Osteoblast (primary cell): ENCODE data around the gene ATP6V1C2. TPM values are rescaled to one million over a fixed set of nuclear protein-coding genes. Genes with fewer than 3 reads are reported as not detected.
"Not testable (repeated sequence)": the region's sequence is repeated elsewhere in the genome, so short reads cannot be mapped to it uniquely, and the experiment has no call there.

Experiments used
- DNase-seq: peaks from one replicate; pipeline ENCODE4 v3.0.0; 2011; ENCODE audit warnings: low spot score, mixed read lengths; ENCODE audit not compliant: insufficient read length; ENCODE audit errors: missing footprints
- H2AFZ ChIP-seq: 2 replicates; pipeline ENCODE4 v1.6.0; 2011; ENCODE audit warnings: mild to moderate bottlenecking, low read length
- H3K27ac ChIP-seq: 2 replicates; pipeline ENCODE4 v1.5.1; 2011; ENCODE audit warnings: mild to moderate bottlenecking, low read depth, low read length, moderate library complexity
- H3K27me3 ChIP-seq: 2 replicates; pipeline ENCODE4 v1.6.0; 2012; ENCODE audit warnings: mild to moderate bottlenecking, control low read depth, inconsistent platforms, low read length, moderate library complexity; ENCODE audit not compliant: insufficient read depth
- H3K36me3 ChIP-seq: 2 replicates; pipeline ENCODE4 v1.5.1; 2011; ENCODE audit warnings: mild to moderate bottlenecking, low read length, control low read depth, moderate library complexity; ENCODE audit not compliant: insufficient read depth
- H3K4me1 ChIP-seq: 2 replicates; pipeline ENCODE4 v1.5.1; 2011; ENCODE audit warnings: mild to moderate bottlenecking, low read length, control low read depth, moderate library complexity; ENCODE audit not compliant: insufficient read depth
- H3K4me2 ChIP-seq: 2 replicates; pipeline ENCODE4 v1.6.0; 2011; ENCODE audit warnings: mild to moderate bottlenecking, low read length; ENCODE audit not compliant: insufficient read depth
- H3K4me3 ChIP-seq: fragments of 200-600 bp; sonication (generic); 3 replicates; pipeline ENCODE4 v1.5.1; 2012; ENCODE audit warnings: mild to moderate bottlenecking, low read length, inconsistent platforms; ENCODE audit not compliant: insufficient read depth
- H3K79me2 ChIP-seq: 2 replicates; pipeline ENCODE4 v1.6.0; 2012; ENCODE audit warnings: mild to moderate bottlenecking, low read length, control low read depth, inconsistent platforms; ENCODE audit not compliant: insufficient read depth
- H3K9me3 ChIP-seq: 2 replicates; pipeline ENCODE4 v1.5.1; 2011; ENCODE audit warnings: low read depth, low read length, control low read depth
- H4K20me1 ChIP-seq: 2 replicates; pipeline ENCODE4 v1.6.0; 2012; ENCODE audit warnings: mild to moderate bottlenecking, low read length, control low read depth; ENCODE audit not compliant: insufficient read depth
- CTCF ChIP-seq: IDR thresholded peaks from 2 replicates; pipeline ENCODE4 v1.5.1; 2011; ENCODE audit warnings: mild to moderate bottlenecking, low read depth, low read length, moderate library complexity; ENCODE audit errors: extremely low read depth
- total RNA-seq: library from RNA; depleted of rRNA; stranded (reverse); fragments of >200 nt; gene quantifications from 2 replicates; pipeline ENCODE4 v1.2.3, GENCODE V29; 2012

ATP6V1C2 gene
- total RNA-seq, 1 donor: under 0.01 TPM

GRCh38 chr2:10812362-10813162 is 91.1 kb downstream of the ATP6V1C2 start, which contains the start of gene PDIA6:
PDIA6 (minus strand) TSS chr2:10812785; CDS start chr2:10812696, 89 bp downstream.
- H3K36me3 ChIP-seq: no peaks in the 10 kb centered on the region
- peaks cover 25% of the 10 kb centered on the region for H3K4me1 ChIP-seq
- peaks cover 49% of the 10 kb centered on the region for H3K79me2 ChIP-seq
- peak within 1 kb of the TSS; percentile 70 for H2AFZ ChIP-seq
- H3K27me3 ChIP-seq: peaks cover 11% of the 10 kb centered on the region
- DNase-seq: peak; percentile 99
- H4K20me1 ChIP-seq: peaks cover 35% of the 10 kb centered on the region
- peak within 1 kb of the TSS; percentile 86 for H3K4me3 ChIP-seq
- peak within 1 kb of the TSS; percentile 69 for H3K27ac ChIP-seq
- peak within 1 kb of the TSS; percentile 97 for H3K4me2 ChIP-seq
- no peak for TF ChIP-seq CTCF
- no peaks in the 10 kb centered on the region for H3K9me3 ChIP-seq

- peaks cover 40% of the 10 kb centered on the region for H3K79me2 ChIP-seq
- DNase-seq, H3K36me3 ChIP-seq, H3K9me3 ChIP-seq, H3K27ac ChIP-seq: not testable (repeated sequence)
- peaks cover 17% of the 10 kb centered on the region for H3K27me3 ChIP-seq
- peaks cover 26% of the 10 kb centered on the region for H4K20me1 ChIP-seq
- H3K4me2 ChIP-seq: peak overlapping the region; percentile 81
- H3K4me3 ChIP-seq: peak overlapping the region; percentile 86
- peak overlapping the region; percentile 70 for H2AFZ ChIP-seq
- H3K4me1 ChIP-seq: peaks cover 22% of the 10 kb centered on the region
These were observed 92.0 kb downstream of the ATP6V1C2 start for GRCh38 chr2:10813163-10814138.

GRCh38 chr2:10814142-10814541 is 92.7 kb downstream of the ATP6V1C2 start:
- Histone ChIP-seq H2AFZ (peak overlapping the region; percentile 79), H3K36me3 (no peaks in the 10 kb centered on the region), H3K27me3 (peaks cover 23% of the 10 kb centered on the region), H3K4me3 (no peak overlapping the region), H3K4me2 (no peak overlapping the region), H3K4me1 (peaks cover 22% of the 10 kb centered on the region), H4K20me1 (peaks cover 23% of the 10 kb centered on the region), H3K27ac (no peak overlapping the region), H3K9me3 (no peaks in the 10 kb centered on the region), H3K79me2 (peaks cover 33% of the 10 kb centered on the region)
- DNase-seq: no peak
- TF ChIP-seq CTCF: no peak

GRCh38 chr2:10814571-10815331 is 93.3 kb downstream of the ATP6V1C2 start:
- Histone ChIP-seq H3K27me3 (peaks cover 29% of the 10 kb centered on the region), H4K20me1 (peaks cover 18% of the 10 kb centered on the region), H3K4me3 (no peak overlapping the region), H3K4me1 (peaks cover 21% of the 10 kb centered on the region), H2AFZ (peak overlapping the region; percentile 79), H3K27ac (no peak overlapping the region), H3K36me3 (no peaks in the 10 kb centered on the region), H3K4me2 (no peak overlapping the region), H3K79me2 (peaks cover 27% of the 10 kb centered on the region), H3K9me3 (no peaks in the 10 kb centered on the region)
- DNase-seq: no peak
- TF ChIP-seq CTCF: peak; percentile 5
